Vagina (tissue), 2 donors: ENCODE results near the gene SMPX.

ENCODE experiments used
- POLR2A ChIP-seq, 2 donors: fragments of 450-650 bp; IDR thresholded peaks; one replicate each; pipeline ENCODE4 v1.6.1; 2017; ENCODE audit warnings: antibody characterized with exemption in 2 of 2, mild to moderate bottlenecking in 2 of 2, moderate library complexity in 2 of 2
- POLR2AphosphoS5 ChIP-seq, 2 donors: sonication (generic); formaldehyde crosslinking; IDR thresholded peaks; one replicate each; pipeline ENCODE4 v1.9.0; 2017; ENCODE audit warnings: antibody characterized with exemption in 2 of 2, mild to moderate bottlenecking in 2 of 2, low read depth in 1 of 2; ENCODE audit not compliant: insufficient read depth in 1 of 2
- TF ChIP-seq, protein P1 (sequence below), 3 experiments: fragments of 450-650 bp in 2 of 3; fragments of 200-600 bp in 1 of 3; sonication (generic) in 1 of 3; IDR thresholded peaks; one replicate each; pipeline ENCODE4 v1.5.1; 2017 to 2019; ENCODE audit warnings: antibody characterized with exemption in 3 of 3, mild to moderate bottlenecking in 2 of 3, moderate library complexity in 2 of 3

DNA sequence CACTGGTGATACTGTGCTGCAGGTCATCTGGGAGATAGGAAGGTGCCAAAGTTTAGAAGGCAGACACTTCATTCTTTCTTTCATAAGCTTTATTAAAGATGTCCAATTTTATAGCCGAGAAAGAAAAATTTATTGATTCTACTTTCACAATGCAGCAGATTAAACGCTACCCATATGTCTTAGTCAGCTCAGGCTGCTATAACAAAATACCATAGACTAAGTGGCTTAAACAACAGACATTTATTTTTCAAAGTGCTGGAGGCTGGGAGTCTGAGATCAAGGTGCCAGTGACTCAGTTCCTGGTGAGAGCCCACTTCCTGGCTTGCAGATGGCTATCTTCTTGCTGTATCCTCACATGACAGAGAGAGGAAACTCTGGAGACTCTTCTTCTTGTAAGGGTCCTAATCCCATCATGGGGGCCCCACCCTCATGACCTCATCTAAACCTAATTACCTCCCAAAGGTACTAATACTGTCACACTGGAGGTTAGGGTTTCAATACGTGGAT lies 66.4 kb downstream of the SMPX start:
- TF ChIP-seq, protein P1, sequence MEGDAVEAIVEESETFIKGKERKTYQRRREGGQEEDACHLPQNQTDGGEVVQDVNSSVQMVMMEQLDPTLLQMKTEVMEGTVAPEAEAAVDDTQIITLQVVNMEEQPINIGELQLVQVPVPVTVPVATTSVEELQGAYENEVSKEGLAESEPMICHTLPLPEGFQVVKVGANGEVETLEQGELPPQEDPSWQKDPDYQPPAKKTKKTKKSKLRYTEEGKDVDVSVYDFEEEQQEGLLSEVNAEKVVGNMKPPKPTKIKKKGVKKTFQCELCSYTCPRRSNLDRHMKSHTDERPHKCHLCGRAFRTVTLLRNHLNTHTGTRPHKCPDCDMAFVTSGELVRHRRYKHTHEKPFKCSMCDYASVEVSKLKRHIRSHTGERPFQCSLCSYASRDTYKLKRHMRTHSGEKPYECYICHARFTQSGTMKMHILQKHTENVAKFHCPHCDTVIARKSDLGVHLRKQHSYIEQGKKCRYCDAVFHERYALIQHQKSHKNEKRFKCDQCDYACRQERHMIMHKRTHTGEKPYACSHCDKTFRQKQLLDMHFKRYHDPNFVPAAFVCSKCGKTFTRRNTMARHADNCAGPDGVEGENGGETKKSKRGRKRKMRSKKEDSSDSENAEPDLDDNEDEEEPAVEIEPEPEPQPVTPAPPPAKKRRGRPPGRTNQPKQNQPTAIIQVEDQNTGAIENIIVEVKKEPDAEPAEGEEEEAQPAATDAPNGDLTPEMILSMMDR (IDR thresholded peaks at IDR 0.05): no peak
- no peak for TF ChIP-seq POLR2A (IDR thresholded peaks at IDR 0.05)
- no peak for TF ChIP-seq POLR2AphosphoS5 (IDR thresholded peaks at IDR 0.05; ENCODE audit: insufficient read depth in 1 of 2, low read depth in 1 of 2)
